ENCODE data around the gene GUCY1A2. TPM values are rescaled to one million over a fixed set of nuclear protein-coding genes. Genes with fewer than 3 reads are reported as not detected.

GUCY1A2 gene
- total RNA-seq, 6 donors from 2014 or later = 4.2 to 22.9 (median 9.2) TPM

DNA sequence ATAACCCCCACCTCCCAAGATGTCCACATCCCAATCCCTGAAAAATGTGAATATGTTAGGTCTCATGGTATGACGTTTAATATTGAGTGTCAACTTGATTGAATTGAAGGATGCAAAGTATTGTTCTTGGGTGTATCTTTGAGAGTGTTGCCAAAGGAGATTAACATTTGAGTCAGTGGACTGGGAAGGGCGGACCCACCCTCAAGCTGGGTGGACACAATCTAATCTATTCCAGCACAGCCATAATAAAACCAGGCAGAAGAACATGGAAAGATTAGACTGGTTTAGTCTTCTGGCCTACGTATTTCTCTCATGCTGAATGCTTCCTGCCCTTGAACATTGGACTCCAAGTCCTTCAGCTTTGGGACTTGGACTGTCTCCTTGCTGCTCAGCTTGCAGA lies 315.5 kb downstream of the GUCY1A2 start:
- ATAC-seq (ENCODE audit: low FRiP score in 2 of 2) (no peak), DNase-seq (no peak)
- 73 to 84% methylated on average over 3 of the region's 3 CpGs for WGBS, 2 donors
- Histone ChIP-seq H3K9me3 (no peaks in the 10 kb centered on the region), H3K27ac (no peak overlapping the region), H3K27me3 (no peaks in the 10 kb centered on the region), H3K4me1 (no peaks in the 10 kb centered on the region), H3K4me3 (no peak overlapping the region), H3K36me3 (no peaks in the 10 kb centered on the region)
- TF ChIP-seq POLR2AphosphoS5 (IDR thresholded peaks at IDR 0.05) (no peak), CTCF (IDR thresholded peaks at IDR 0.05) (no peak), EP300 (IDR thresholded peaks at IDR 0.05) (no peak), POLR2A (IDR thresholded peaks at IDR 0.05) (no peak)

DNA sequence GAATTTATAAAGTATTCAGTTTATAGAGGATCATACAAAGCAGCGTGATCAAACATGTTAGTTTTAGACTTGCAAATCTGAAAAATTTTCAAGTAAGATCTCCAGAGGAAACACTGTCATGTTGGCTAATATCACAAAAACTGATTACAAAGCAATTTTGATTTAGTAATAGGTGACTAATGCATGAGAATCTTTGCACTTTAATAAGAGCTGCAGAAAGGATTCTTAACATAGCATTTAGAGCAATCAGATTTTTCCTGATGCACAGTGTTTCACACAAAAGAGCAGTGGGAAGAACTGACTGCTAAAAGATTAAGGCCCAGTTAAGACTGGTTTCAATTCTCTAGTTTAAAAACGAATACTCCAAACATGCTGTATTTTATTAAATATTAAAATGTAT lies 321.2 kb downstream of the GUCY1A2 start:
- H3K27ac ChIP-seq = no peak overlapping the region
- H3K9me3 ChIP-seq = no peaks in the 10 kb centered on the region
- ATAC-seq (ENCODE audit: low FRiP score in 2 of 2) = no peak
- WGBS, 2 donors = 76 to 92% methylated on average over 2 of the region's 2 CpGs
- no peaks in the 10 kb centered on the region for H3K4me1 ChIP-seq
- no peaks in the 10 kb centered on the region for H3K36me3 ChIP-seq
- DNase-seq = no peak
- no peak overlapping the region for H3K4me3 ChIP-seq
- TF ChIP-seq POLR2A (IDR thresholded peaks at IDR 0.05) (no peak), CTCF (IDR thresholded peaks at IDR 0.05) (no peak), POLR2AphosphoS5 (IDR thresholded peaks at IDR 0.05) (no peak), EP300 (IDR thresholded peaks at IDR 0.05) (no peak)
- no peaks in the 10 kb centered on the region for H3K27me3 ChIP-seq

DNA sequence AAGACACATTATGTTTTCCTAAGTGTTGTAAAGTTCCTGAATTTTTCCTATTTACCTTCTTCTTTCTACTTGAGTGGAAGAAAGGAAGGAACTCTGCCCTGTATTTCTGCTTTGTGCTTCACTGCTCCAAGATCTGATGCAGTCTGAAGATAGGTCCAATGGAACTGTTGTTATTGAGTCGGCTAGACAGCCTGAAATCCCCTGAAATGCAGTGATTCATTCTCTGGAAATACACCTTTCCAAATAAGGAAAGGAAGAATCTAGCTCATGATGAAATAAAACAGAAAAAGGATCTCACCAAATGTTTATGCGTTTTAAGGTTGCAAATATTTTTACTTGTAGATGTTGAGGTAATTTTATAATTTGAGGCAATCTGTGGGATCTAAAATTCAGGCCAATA lies 322.8 kb downstream of the GUCY1A2 start:
- WGBS, 2 donors = 76 to 90% methylated on average over 2 of the region's 2 CpGs
- Histone ChIP-seq H3K4me3 (no peak overlapping the region), H3K36me3 (no peaks in the 10 kb centered on the region), H3K27me3 (no peaks in the 10 kb centered on the region), H3K9me3 (no peaks in the 10 kb centered on the region), H3K27ac (no peak overlapping the region), H3K4me1 (no peaks in the 10 kb centered on the region)
- TF ChIP-seq POLR2AphosphoS5 (IDR thresholded peaks at IDR 0.05) = no peak
- TF ChIP-seq CTCF (IDR thresholded peaks at IDR 0.05) = no peak
- TF ChIP-seq EP300 (IDR thresholded peaks at IDR 0.05) = no peak
- no peak for TF ChIP-seq POLR2A (IDR thresholded peaks at IDR 0.05)
- DNase-seq (no peak), ATAC-seq (ENCODE audit: low FRiP score in 2 of 2) (no peak)

- 74 to 84% methylated on average over 5 of the region's 5 CpGs for WGBS, 2 donors
- no peak overlapping the region for H3K27ac ChIP-seq
- no peak for ATAC-seq (ENCODE audit: low FRiP score in 2 of 2)
- H3K4me3 ChIP-seq = no peak overlapping the region
- DNase-seq = no peak
- H3K36me3 ChIP-seq = no peaks in the 10 kb centered on the region
- H3K9me3 ChIP-seq = no peaks in the 10 kb centered on the region
- TF ChIP-seq POLR2A (IDR thresholded peaks at IDR 0.05) = no peak
- no peak for TF ChIP-seq POLR2AphosphoS5 (IDR thresholded peaks at IDR 0.05)
- TF ChIP-seq CTCF (IDR thresholded peaks at IDR 0.05) = no peak
- no peak for TF ChIP-seq EP300 (IDR thresholded peaks at IDR 0.05)
- no peaks in the 10 kb centered on the region for H3K27me3 ChIP-seq
- no peaks in the 10 kb centered on the region for H3K4me1 ChIP-seq
Measured at GRCh38 chr11:106694501-106694900, 323.8 kb downstream of the GUCY1A2 start.

DNA sequence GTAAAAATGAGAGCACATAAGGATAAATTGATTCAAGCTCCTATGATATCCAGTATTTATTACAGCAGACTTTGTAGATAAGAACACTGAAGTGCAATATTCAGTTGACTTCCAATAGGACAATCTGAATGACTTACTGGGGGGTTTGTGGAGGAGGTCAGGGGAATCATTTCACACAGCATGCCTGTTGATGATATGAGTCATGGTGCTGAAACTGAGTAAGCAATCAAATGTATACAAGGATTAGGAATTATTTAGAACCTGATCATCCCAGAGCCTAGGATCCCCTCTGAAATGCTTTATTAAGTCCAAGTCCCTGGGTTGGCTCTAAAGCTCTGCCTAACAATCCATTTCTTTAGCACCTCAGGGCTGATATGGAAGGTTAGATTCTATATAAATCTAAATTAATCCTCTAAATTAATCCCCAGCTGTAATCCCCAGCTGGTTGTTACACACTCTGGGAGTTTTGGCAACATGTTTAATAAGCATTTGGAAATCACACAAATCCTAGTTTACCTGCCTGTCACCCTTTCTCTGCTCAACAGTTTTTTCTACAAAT lies 326.4 kb downstream of the GUCY1A2 start:
- no peak for ATAC-seq (ENCODE audit: low FRiP score in 2 of 2)
- Histone ChIP-seq H3K4me3 (no peak overlapping the region), H3K27ac (no peak overlapping the region), H3K4me1 (no peaks in the 10 kb centered on the region), H3K9me3 (no peaks in the 10 kb centered on the region), H3K36me3 (no peaks in the 10 kb centered on the region), H3K27me3 (no peaks in the 10 kb centered on the region)
- TF ChIP-seq POLR2A (IDR thresholded peaks at IDR 0.05) (no peak), POLR2AphosphoS5 (IDR thresholded peaks at IDR 0.05) (no peak)
- DNase-seq = no peak

All from upper lobe of left lung (tissue), 6 donors.